Endothelial cell of hepatic sinusoid (primary cell): ENCODE measurements around the gene NEDD8.

Source experiments
- in situ Hi-C: cut with HindIII; loops from 2 replicates; pipeline ENCODE4 v1.10.0; 2017; ENCODE audit warnings: low sequenced_read_pairs

The NEDD8 gene

DNA sequence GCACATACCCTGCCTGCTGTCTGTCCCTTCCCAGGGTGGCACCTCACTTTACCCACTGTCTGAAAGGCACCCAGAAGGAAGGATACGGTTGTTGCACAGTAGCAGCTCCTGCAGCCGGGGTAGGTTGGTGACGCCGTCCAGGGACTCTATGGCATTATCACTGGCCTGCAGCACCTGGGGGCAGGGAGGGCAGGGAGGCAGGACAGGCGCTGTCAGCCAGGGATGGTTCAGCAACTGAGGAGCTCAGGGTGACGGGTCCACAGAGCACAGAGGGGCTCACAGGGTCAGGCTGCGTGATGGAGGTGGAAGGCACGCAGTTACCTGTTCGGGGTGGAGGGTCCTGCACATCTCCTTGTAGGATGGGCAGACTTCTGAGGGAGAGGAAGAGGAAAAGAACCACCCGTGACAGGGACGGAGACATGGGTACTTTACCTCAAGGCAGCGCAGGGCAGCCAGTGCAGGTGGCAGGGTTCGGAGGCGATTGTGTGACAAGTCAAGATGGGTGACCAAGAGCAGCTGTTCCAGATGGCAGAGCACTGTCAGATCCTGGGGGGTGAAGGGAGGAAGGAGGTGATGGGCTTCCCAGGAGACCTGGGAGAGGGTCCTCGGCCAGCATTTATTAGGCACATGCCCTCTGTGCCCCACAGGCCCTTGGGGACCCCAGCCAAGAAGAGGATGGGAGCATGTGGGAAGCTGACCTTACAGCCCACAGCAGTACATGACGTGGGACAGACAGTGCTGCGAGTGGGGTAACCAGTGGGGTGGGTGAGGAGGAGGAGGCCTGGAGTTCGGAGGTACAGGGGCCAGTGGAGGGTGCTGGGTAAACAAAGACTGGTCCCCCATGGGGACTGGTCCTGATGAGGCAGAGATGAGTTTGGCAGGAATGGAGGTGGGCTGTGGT, 34.4 kb upstream of the NEDD8 start:
- in situ Hi-C loops: loop anchor here (5.0 kb wide), 1 partner anchor 59 kb away; the partner anchor contains the start of gene TSSK4

- in situ Hi-C loops: loop anchor here (5.0 kb wide), 1 partner anchor 33 kb away; the partner anchor contains the start of genes DHRS1 and NOP9
These were observed 32.1 kb upstream of the NEDD8 start for GRCh38 chr14:24264298-24264697.

DNA sequence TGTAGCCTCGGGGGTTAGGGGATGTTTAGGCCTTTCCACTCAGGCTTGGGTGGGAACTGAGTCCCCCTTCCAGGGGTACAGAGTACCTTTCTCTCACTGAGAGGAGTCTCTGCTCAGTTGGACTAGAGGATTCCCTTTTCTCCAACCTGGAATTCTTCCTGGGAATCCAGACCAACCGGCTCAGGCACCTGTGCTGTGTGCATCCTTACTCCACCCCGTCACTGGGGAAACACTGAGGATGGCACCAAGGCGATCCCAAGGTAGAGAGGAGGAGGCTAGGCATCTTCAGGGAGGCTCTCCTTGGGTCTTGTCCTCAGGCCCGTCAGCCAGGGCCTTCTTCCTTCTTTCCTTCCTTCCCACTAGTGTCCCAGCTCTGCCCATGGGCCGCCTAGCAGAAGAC, 31.7 kb upstream of the NEDD8 start:
- in situ Hi-C loops: loop anchor here (5.0 kb wide), 1 partner anchor 33 kb away; the partner anchor contains the start of genes DHRS1 and NOP9

- in situ Hi-C loops: loop anchor here (5.0 kb wide), 1 partner anchor 34 kb away; the partner anchor contains the start of genes DHRS1 and NOP9
These were observed 30.9 kb upstream of the NEDD8 start, which contains the start of gene TGM1 for GRCh38 chr14:24262821-24263733. Gene TGM1 (minus strand): TSS chr14:24263177. CDS start chr14:24262352, 825 bp downstream.

- in situ Hi-C loops: loop anchor here (5.0 kb wide), 1 partner anchor 35 kb away; the partner anchor contains the start of genes DHRS1 and NOP9
These were observed 29.8 kb upstream of the NEDD8 start for GRCh38 chr14:24261969-24262327.

DNA sequence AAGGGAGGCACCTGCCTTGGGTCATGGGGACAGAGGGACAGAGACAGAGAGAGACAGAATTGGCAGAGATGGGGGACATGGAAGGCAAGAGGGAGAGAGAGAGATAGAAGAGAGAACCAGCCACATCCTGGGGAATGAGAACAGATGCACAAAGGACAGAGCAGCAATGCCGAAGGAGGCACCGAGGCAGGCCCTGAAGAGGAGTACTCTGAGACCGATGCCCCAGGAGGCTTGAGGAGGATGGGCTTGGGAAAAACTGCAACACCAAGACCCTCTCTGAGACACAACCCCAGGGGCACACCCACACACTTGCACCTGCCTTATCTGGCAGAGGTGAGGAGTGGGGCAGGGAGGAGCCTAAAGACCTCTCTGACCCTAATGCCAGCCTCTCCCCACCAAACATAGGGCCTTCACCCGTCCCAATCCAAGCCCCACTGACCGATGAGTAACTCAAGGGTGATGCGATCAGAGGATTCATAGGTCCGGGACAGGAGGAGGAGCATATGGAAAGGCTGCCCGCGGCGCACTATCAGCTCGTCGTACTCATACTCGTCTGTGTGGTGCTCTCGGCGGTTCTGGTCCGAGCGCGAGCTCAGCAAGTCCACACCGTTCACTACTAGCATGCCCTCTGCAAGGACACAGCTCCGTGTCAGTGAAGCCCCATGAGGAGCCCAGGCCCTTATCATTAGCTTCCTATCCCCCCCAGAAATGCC, 29.2 kb upstream of the NEDD8 start:
- in situ Hi-C loops: loop anchor here (5.0 kb wide), 1 partner anchor 36 kb away; the partner anchor contains the start of genes DHRS1 and NOP9

- in situ Hi-C loops: loop anchor here (5.0 kb wide), 1 partner anchor 37 kb away; the partner anchor contains the start of genes DHRS1 and NOP9
These were observed 28.6 kb upstream of the NEDD8 start for GRCh38 chr14:24260780-24261157.

- in situ Hi-C loops: loop anchor here (5.0 kb wide), 1 partner anchor 37 kb away; the partner anchor contains the start of genes DHRS1 and NOP9
These were observed 28.0 kb upstream of the NEDD8 start for GRCh38 chr14:24260026-24260779.

GRCh38 chr14:24259282-24260025, 27.3 kb upstream of the NEDD8 start:
- in situ Hi-C loops: loop anchor here (5.0 kb wide), 1 partner anchor 38 kb away; the partner anchor contains the start of genes DHRS1 and NOP9

GRCh38 chr14:24258548-24259265, 26.5 kb upstream of the NEDD8 start:
- in situ Hi-C loops: no loop called here

GRCh38 chr14:24258119-24258518, 26.0 kb upstream of the NEDD8 start:
- in situ Hi-C loops: no loop called here

DNA sequence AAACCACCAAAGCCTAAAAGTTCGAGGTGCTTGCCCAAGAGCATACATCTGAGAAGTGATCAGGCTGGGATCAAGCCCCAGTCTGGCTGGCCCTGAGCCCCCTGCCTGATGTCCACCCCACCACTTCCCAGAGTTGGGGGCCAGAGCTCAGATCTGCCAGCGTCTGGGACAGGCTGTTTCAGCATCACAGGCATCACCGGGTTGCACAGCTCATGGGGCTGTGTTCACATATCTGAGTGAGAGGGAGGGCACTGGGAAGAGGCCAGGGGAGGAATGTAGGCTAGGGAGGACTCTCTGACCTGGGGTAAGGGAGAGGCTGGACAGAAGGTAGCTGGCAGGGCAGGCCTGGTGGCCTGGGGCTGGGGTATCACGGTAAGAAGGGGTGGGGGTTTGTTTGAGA, 24.8 kb upstream of the NEDD8 start:
- in situ Hi-C loops: no loop called here

DNA sequence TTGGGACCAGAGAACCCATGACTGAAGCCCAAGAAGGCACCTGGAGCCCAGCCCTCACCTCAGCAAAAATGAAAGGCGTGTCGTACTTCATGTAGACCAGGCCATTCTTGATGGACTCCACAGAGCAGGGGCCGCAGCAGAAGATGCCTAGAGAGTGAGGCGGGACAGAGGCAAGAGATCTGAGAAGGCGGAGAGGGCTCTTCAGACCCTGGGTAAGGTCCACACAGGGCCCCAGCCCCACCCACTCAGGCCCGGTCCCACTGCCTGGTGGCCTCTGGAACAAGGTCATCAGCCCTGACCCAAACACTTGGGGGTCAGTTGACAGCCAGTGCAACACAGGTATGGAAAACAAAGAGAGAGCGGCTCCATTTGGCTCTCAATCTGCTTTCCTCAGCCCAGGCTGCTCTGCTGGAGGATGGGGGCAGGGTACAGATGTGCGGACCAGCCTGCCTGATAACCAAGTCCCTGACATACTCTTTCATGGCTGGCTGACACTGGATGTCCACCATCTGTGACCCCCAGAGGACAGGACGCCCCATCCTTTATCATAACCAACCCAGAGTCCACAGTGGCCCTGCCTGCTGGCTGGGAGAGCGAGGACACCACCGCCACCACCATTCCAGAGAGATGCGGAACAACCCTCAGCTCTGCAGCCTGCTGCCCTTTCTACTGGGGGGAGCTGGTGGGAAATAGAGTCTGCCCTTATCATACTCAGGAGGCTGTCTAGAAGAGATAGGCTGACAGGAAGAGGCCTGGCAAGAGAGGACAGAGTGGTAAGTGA, 24.0 kb upstream of the NEDD8 start:
- in situ Hi-C loops: no loop called here

DNA sequence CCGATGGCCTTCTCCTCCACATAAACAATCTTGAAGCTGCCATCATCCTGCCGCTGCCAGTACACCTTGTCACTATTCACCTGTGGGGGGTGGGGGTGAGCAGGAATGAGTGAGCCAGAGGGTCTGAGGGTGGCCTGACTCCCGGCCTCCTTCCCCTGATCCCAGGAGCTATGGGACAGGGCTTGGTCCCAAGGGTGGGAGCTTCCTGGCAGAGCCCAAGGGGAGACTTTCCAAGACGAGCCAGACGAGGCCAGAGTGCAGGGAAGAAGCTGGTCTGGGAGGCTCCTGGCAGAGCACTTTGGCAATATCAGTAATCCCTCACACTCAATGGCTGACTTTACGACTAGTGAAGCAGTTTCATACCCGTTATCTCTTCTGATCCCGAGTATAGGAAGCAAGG, 23.3 kb upstream of the NEDD8 start:
- in situ Hi-C loops: no loop called here

DNA sequence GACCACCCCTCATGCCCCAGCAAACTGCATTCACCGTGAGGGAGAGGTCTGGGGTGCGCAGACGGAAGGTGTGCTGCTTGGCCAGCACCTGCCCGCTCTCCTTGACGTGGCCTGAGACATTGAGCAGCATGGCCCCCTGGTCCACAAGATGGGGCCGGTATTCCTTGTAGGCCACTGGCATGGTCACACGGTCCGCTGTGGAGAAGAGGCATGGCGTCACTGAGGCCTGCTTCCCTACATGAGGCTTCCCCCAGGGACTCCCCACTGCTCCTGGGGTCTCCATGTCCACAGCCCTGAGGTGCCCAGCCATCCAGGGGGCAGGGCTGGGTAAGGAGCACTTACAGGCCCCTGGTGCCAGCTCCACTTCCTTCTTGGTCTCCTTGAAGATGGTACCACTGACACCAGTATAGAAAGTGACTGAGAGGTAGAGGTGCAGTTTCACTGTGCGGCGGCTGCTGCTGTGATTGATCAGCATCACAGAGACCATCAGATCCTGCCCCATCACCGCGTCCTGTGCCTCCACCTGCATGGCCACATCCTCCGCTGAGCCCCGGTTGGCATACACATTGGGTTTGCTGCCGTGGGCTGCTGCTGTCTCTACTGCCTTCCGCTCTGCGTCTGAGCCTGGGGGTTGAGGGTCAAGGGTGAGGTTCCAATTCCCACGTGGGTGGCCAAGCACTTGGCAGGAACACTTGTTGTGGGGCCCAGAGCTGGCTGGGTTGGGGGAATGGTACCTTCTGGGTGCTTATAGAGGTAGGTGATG, 22.6 kb upstream of the NEDD8 start:
- in situ Hi-C loops: no loop called here

DNA sequence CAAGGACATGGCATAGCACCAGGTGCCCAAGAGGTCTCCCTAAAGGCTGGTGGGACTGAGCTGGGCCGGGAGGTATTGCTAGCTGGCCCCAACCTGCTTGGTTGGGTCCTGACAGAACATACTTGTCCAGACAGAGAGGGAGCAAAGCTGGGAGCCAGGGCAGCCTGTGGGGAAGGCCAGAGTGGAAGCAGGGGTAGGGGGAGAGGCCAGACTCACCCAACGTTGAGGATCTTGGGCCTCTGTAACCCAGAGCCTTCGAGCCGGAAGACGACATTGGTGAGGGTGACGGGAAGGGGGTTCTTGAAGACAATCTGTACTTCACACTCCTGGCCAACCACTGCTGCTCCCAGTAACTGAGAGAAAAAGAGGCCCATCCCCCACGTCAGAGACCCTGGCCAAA, 21.8 kb upstream of the NEDD8 start:
- in situ Hi-C loops: no loop called here
